MM.1S (cell line): ENCODE measurements around the gene ZNF445.
"Not testable (repeated sequence)": the region's sequence is repeated elsewhere in the genome, so short reads cannot be mapped to it uniquely, and the experiment has no call there.

ENCODE experiments used
- DNase-seq: peaks from one replicate; pipeline ENCODE4 v3.0.0-alpha.2; 2015
- H2AFZ ChIP-seq: fragments of 300-600 bp; sonication (generic); 2 replicates; pipeline ENCODE4 v1.6.0; 2016; ENCODE audit warnings: antibody characterized with exemption, low read length
- H3F3A ChIP-seq: fragments of 300-600 bp; sonication (generic); 2 replicates; pipeline ENCODE4 v1.6.1; 2016; ENCODE audit warnings: mild to moderate bottlenecking, antibody characterized with exemption, low read length, moderate library complexity, mixed read lengths; ENCODE audit not compliant: insufficient read depth
- H3K27ac ChIP-seq: fragments of 300-600 bp; sonication (generic); 2 replicates; pipeline ENCODE4 v1.5.1; 2016; ENCODE audit warnings: mild to moderate bottlenecking, low read length
- H3K27me3 ChIP-seq: fragments of 300-600 bp; sonication (generic); replicated peaks from 2 replicates; pipeline ENCODE4 v1.6.0; 2016; ENCODE audit warnings: low read length; ENCODE audit not compliant: insufficient read depth
- H3K36me3 ChIP-seq: fragments of 300-600 bp; sonication (generic); replicated peaks from 2 replicates; pipeline ENCODE4 v1.6.1; 2016; ENCODE audit warnings: mild to moderate bottlenecking, low read length, mixed read lengths; ENCODE audit not compliant: insufficient read depth
- H3K4me1 ChIP-seq: fragments of 300-600 bp; sonication (generic); 2 replicates; pipeline ENCODE4 v1.6.1; 2016; ENCODE audit warnings: low read length, mixed read lengths
- H3K4me2 ChIP-seq: fragments of 300-600 bp; sonication (generic); 2 replicates; pipeline ENCODE4 v1.6.0; 2016; ENCODE audit warnings: low read depth, low read length
- H3K4me3 ChIP-seq: fragments of 300-600 bp; sonication (generic); 2 replicates; pipeline ENCODE4 v1.5.1; 2016; ENCODE audit warnings: low read length, mixed read lengths
- H3K79me2 ChIP-seq: fragments of 300-600 bp; sonication (generic); 2 replicates; pipeline ENCODE4 v1.6.1; 2016; ENCODE audit warnings: mixed run types, low read length, mixed read lengths
- H3K9ac ChIP-seq: fragments of 300-600 bp; sonication (generic); 2 replicates; pipeline ENCODE4 v1.6.1; 2016; ENCODE audit warnings: low read length, mixed read lengths
- H3K9me2 ChIP-seq: fragments of 300-600 bp; sonication (generic); replicated peaks from 2 replicates; pipeline ENCODE4 v1.6.1; 2016; ENCODE audit warnings: mild to moderate bottlenecking, low read length, mixed read lengths; ENCODE audit not compliant: insufficient read depth
- H3K9me3 ChIP-seq: fragments of 300-600 bp; sonication (generic); replicated peaks from 2 replicates; pipeline ENCODE4 v1.6.1; 2016; ENCODE audit warnings: mild to moderate bottlenecking, low read length, mixed read lengths; ENCODE audit not compliant: insufficient read depth
- H4K20me1 ChIP-seq: fragments of 300-600 bp; sonication (generic); 2 replicates; pipeline ENCODE4 v1.6.1; 2016; ENCODE audit warnings: mild to moderate bottlenecking, low read length, moderate library complexity, mixed read lengths; ENCODE audit not compliant: insufficient read depth
- CTCF ChIP-seq: fragments of 300-600 bp; sonication (generic); IDR thresholded peaks from 2 replicates; pipeline ENCODE4 v1.5.1; 2016; ENCODE audit warnings: antibody characterized with exemption, low read length, mixed read lengths
- EZH2 ChIP-seq: fragments of 300-600 bp; sonication (generic); optimal IDR thresholded peaks from 2 replicates; pipeline ENCODE3; 2017; ENCODE audit warnings: low read depth, mild to moderate bottlenecking, antibody characterized with exemption, low read length, mixed read lengths
- EZH2phosphoT487 ChIP-seq: fragments of 300-600 bp; sonication (generic); IDR thresholded peaks from 2 replicates; pipeline ENCODE4 v1.6.1; 2018; ENCODE audit warnings: antibody characterized with exemption, low read length

Gene ZNF445

GRCh38 chr3:44402548-44402947 lies 74.9 kb downstream of the ZNF445 start:
- no peak overlapping the region for H3K4me3 ChIP-seq
- H3K4me2 ChIP-seq, result no peak overlapping the region
- DNase-seq, result no peak
- H2AFZ ChIP-seq, result no peak overlapping the region
- no peaks in the 10 kb centered on the region for H3K9me3 ChIP-seq
- H3K9me2 ChIP-seq, result no peaks in the 10 kb centered on the region
- no peak overlapping the region for H3K9ac ChIP-seq
- no peaks in the 10 kb centered on the region for H3K79me2 ChIP-seq
- no peak for TF ChIP-seq EZH2
- no peak for TF ChIP-seq EZH2phosphoT487
- no peak for TF ChIP-seq CTCF
- no peaks in the 10 kb centered on the region for H3K27me3 ChIP-seq
- no peaks in the 10 kb centered on the region for H3F3A ChIP-seq
- no peaks in the 10 kb centered on the region for H3K36me3 ChIP-seq
- no peaks in the 10 kb centered on the region for H4K20me1 ChIP-seq
- no peaks in the 10 kb centered on the region for H3K4me1 ChIP-seq
- H3K27ac ChIP-seq, result no peak overlapping the region

GRCh38 chr3:44400771-44401170 lies 76.7 kb downstream of the ZNF445 start:
- no peak overlapping the region for H2AFZ ChIP-seq
- H3K4me3 ChIP-seq, result no peak overlapping the region
- H3F3A ChIP-seq, result no peaks in the 10 kb centered on the region
- TF ChIP-seq EZH2 (no peak), EZH2phosphoT487 (no peak), CTCF (no peak)
- no peaks in the 10 kb centered on the region for H3K4me1 ChIP-seq
- H4K20me1 ChIP-seq, result no peaks in the 10 kb centered on the region
- no peaks in the 10 kb centered on the region for H3K36me3 ChIP-seq
- no peaks in the 10 kb centered on the region for H3K9me2 ChIP-seq
- DNase-seq, result no peak
- H3K79me2 ChIP-seq, result no peaks in the 10 kb centered on the region
- H3K27ac ChIP-seq, result no peak overlapping the region
- H3K9ac ChIP-seq, result no peak overlapping the region
- no peaks in the 10 kb centered on the region for H3K9me3 ChIP-seq
- H3K4me2 ChIP-seq, result no peak overlapping the region
- H3K27me3 ChIP-seq, result no peaks in the 10 kb centered on the region

GRCh38 chr3:44398853-44399252 lies 78.6 kb downstream of the ZNF445 start:
- DNase-seq, result no peak
- Histone ChIP-seq H3K9me2 (no peaks in the 10 kb centered on the region), H3K4me3 (no peak overlapping the region), H3K9me3 (no peaks in the 10 kb centered on the region), H3K9ac (no peak overlapping the region), H3K27ac (no peak overlapping the region), H2AFZ (no peak overlapping the region), H3K79me2 (no peaks in the 10 kb centered on the region), H3K4me2 (no peak overlapping the region), H4K20me1 (no peaks in the 10 kb centered on the region), H3K27me3 (no peaks in the 10 kb centered on the region), H3K36me3 (no peaks in the 10 kb centered on the region), H3F3A (no peaks in the 10 kb centered on the region), H3K4me1 (no peaks in the 10 kb centered on the region)
- TF ChIP-seq CTCF (no peak), EZH2phosphoT487 (no peak), EZH2 (no peak)

DNA sequence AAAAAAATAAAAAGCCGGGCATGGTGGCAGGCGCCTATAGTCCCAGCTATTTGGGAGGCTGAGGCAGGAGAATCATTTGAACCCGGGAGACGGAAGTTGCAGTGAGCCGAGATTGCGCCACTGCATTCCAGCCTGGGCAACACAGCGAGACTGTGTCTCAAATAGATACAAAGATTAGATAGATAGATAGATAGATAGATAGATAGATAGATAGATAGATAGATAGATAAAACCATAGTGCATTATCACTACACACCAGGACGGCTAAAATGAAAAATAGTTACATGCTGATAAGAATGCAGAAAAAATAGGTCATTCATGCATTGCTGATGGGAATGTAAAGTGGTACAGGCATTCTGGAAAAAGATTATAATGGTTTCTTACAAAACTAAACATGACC lies 79.2 kb downstream of the ZNF445 start:
- H3K36me3 ChIP-seq, H2AFZ ChIP-seq, H3K4me2 ChIP-seq, H3K27me3 ChIP-seq, H4K20me1 ChIP-seq, H3K9me3 ChIP-seq, DNase-seq, H3F3A ChIP-seq, H3K4me3 ChIP-seq, H3K27ac ChIP-seq, H3K4me1 ChIP-seq, H3K9me2 ChIP-seq, H3K79me2 ChIP-seq, H3K9ac ChIP-seq: not testable (repeated sequence)
